Stimulated activated memory B cell treated with anti-CD40 and anti-IgM and Interleukin-4, amounts not matched to agents 10 μg/mL and 1 μg/mL and 100 μg/mL, for 72 hours (primary cell): ENCODE measurements around the gene SF3A1.

Experiments used
- ATAC-seq: fragments of 150-1000 bp; cut with Tn5 transposase; 2 replicates; pipeline ENCODE4 v1.10.0; 2021
- H3K27ac Mint-ChIP-seq: one replicate; pipeline ENCODE4 v1.8.0; 2022; ENCODE audit warnings: mild to moderate bottlenecking, mixed read lengths
- H3K27me3 Mint-ChIP-seq: one replicate; pipeline ENCODE4 v1.8.0; 2022; ENCODE audit warnings: mixed read lengths
- H3K36me3 Mint-ChIP-seq: one replicate; pipeline ENCODE4 v1.8.0; 2022; ENCODE audit warnings: mixed read lengths
- H3K4me1 Mint-ChIP-seq: one replicate; pipeline ENCODE4 v1.8.0; 2022; ENCODE audit warnings: mixed read lengths
- H3K4me3 Mint-ChIP-seq: one replicate; pipeline ENCODE4 v1.8.0; 2022; ENCODE audit warnings: mild to moderate bottlenecking, moderate library complexity, mixed read lengths
- H3K9me3 Mint-ChIP-seq: one replicate; pipeline ENCODE4 v1.8.0; 2022; ENCODE audit warnings: mixed read lengths

SF3A1 gene

DNA sequence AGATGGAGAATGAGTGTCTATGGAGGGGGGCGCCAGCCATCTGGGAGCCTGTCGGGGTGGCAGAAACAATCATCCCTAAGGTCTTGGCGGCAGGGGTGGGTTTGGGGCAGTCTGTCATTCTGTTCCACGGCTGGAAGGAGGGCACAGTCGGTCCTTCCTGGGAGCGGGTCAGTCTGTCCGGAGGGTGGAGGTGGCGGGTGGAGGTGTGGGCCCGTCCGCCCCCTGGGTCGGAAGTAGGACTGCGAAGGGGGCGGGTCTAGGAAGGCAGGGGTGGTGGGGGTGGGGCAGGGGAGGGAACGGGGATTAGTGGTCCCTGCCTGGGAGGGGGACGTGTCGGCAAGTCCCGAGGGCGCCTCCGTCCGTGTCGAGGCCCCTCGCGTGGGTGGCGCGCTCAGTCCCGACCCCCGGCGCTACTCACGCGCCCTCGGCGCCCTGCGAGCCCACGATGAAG is 30.4 kb downstream of the SF3A1 start:
- no peaks in the 10 kb centered on the region for H3K9me3 Mint-ChIP-seq
- peak overlapping the region; percentile 30 for H3K27ac Mint-ChIP-seq
- H3K27me3 Mint-ChIP-seq = no peaks in the 10 kb centered on the region
- H3K4me3 Mint-ChIP-seq = peak overlapping the region; percentile 89
- peaks cover 24% of the 10 kb centered on the region for H3K36me3 Mint-ChIP-seq
- peaks cover 54% of the 10 kb centered on the region for H3K4me1 Mint-ChIP-seq
- peak; percentile 62 for ATAC-seq

GRCh38 chr22:30325724-30326254 is 30.9 kb downstream of the SF3A1 start:
- Mint-ChIP-seq H3K27me3 (no peaks in the 10 kb centered on the region), H3K9me3 (no peaks in the 10 kb centered on the region), H3K36me3 (peaks cover 27% of the 10 kb centered on the region), H3K4me1 (peaks cover 59% of the 10 kb centered on the region), H3K4me3 (peak overlapping the region; percentile 89), H3K27ac (peak overlapping the region; percentile 30)
- ATAC-seq = no peak

- H3K36me3 Mint-ChIP-seq = peaks cover 27% of the 10 kb centered on the region
- ATAC-seq = no peak
- H3K4me1 Mint-ChIP-seq = peaks cover 65% of the 10 kb centered on the region
- no peaks in the 10 kb centered on the region for H3K9me3 Mint-ChIP-seq
- peak overlapping the region; percentile 89 for H3K4me3 Mint-ChIP-seq
- no peaks in the 10 kb centered on the region for H3K27me3 Mint-ChIP-seq
- H3K27ac Mint-ChIP-seq = peak overlapping the region; percentile 30
Observed at GRCh38 chr22:30325065-30325720, 31.5 kb downstream of the SF3A1 start.

- no peak for ATAC-seq
- Mint-ChIP-seq H3K27ac (no peak overlapping the region), H3K9me3 (no peaks in the 10 kb centered on the region), H3K4me3 (peak overlapping the region; percentile 11), H3K36me3 (peaks cover 27% of the 10 kb centered on the region), H3K27me3 (no peaks in the 10 kb centered on the region), H3K4me1 (peaks cover 75% of the 10 kb centered on the region)
Observed at GRCh38 chr22:30324014-30324730, 32.5 kb downstream of the SF3A1 start.

DNA sequence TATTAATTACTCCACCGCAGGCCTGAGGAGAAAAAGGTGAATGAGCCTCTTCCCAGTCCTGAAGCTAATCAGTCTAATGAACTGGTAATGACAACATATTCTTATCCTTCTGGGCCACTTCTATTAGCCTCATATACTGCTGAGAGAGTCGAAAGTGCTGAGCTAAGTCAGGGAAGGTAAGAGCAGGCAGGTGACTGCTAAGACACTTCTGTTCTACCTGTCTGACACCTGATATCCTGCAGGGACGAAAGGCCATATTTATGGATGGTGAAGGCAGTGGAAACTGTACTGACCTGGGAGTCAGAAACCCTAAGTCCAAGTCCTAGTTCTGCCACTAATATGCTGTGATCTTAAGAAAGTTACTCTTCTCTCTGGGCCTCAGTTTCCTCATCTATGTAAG is 33.4 kb downstream of the SF3A1 start:
- ATAC-seq = no peak
- Mint-ChIP-seq H3K4me3 (no peak overlapping the region), H3K36me3 (peaks cover 36% of the 10 kb centered on the region), H3K4me1 (peaks cover 84% of the 10 kb centered on the region), H3K27me3 (no peaks in the 10 kb centered on the region), H3K9me3 (no peaks in the 10 kb centered on the region), H3K27ac (no peak overlapping the region)

DNA sequence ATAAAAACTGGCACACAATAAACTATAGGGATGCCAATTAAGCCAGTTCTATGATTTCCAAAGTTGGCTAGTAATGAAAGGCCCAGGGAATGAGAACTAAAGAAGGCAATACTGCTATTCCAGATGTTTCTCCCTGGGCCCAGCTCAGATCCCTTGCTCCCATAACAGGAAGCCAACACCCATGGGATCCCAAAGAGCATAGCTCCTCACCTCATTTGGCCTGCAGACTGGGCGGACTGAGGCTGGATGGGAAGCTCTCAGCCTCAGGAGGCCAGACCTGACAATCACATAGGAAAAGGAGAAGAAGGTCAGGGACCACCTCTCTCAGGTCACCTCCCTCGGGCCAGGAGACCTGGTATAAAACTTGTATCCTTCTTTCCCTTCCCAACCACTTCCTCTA is 35.2 kb downstream of the SF3A1 start:
- peaks cover 40% of the 10 kb centered on the region for H3K36me3 Mint-ChIP-seq
- H3K4me1 Mint-ChIP-seq = peaks cover 80% of the 10 kb centered on the region
- no peaks in the 10 kb centered on the region for H3K27me3 Mint-ChIP-seq
- H3K27ac Mint-ChIP-seq = no peak overlapping the region
- no peak overlapping the region for H3K4me3 Mint-ChIP-seq
- H3K9me3 Mint-ChIP-seq = no peaks in the 10 kb centered on the region
- no peak for ATAC-seq

GRCh38 chr22:30320021-30320556 is 36.6 kb downstream of the SF3A1 start:
- Mint-ChIP-seq H3K36me3 (peaks cover 38% of the 10 kb centered on the region), H3K9me3 (no peaks in the 10 kb centered on the region), H3K4me1 (peaks cover 81% of the 10 kb centered on the region), H3K27me3 (no peaks in the 10 kb centered on the region), H3K27ac (no peak overlapping the region), H3K4me3 (no peak overlapping the region)
- ATAC-seq = no peak

DNA sequence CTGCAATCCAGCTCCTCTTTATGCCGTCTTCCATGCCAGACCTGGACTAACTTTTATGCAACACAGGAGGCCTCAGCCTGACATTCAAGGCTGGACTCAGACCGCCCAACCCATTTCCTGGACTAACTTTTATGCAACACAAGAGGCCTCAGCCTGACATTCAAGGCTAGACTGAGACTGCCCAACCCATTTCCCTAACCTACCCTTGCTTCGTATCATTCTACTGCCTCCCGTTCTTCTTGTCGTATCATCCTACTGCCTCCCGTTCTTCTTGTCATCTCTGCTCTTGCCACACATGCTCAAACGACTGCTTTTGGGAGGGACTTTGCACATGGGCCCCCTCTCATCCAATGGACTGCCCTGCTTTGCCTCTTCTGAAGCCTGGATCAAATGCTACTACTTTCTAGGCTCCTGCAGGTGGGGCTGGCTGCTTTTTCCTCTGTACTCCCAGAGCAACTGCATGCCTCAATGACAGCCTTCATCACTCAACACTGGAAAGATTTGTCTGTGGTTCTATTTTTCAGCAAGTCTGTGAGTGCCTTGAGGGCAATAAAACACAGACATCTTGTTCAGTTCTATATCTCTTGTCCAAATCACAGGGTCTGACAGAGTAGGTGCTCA is 37.8 kb downstream of the SF3A1 start:
- no peak overlapping the region for H3K4me3 Mint-ChIP-seq
- H3K27me3 Mint-ChIP-seq = no peaks in the 10 kb centered on the region
- ATAC-seq = no peak
- peaks cover 37% of the 10 kb centered on the region for H3K36me3 Mint-ChIP-seq
- no peaks in the 10 kb centered on the region for H3K9me3 Mint-ChIP-seq
- H3K27ac Mint-ChIP-seq = peak overlapping the region; percentile 58
- H3K4me1 Mint-ChIP-seq = peaks cover 81% of the 10 kb centered on the region

GRCh38 chr22:30317778-30318177 is 38.9 kb downstream of the SF3A1 start:
- no peak overlapping the region for H3K4me3 Mint-ChIP-seq
- H3K27me3 Mint-ChIP-seq = no peaks in the 10 kb centered on the region
- H3K9me3 Mint-ChIP-seq = no peaks in the 10 kb centered on the region
- H3K27ac Mint-ChIP-seq = peak overlapping the region; percentile 58
- H3K36me3 Mint-ChIP-seq = peaks cover 42% of the 10 kb centered on the region
- no peak for ATAC-seq
- peaks cover 80% of the 10 kb centered on the region for H3K4me1 Mint-ChIP-seq

DNA sequence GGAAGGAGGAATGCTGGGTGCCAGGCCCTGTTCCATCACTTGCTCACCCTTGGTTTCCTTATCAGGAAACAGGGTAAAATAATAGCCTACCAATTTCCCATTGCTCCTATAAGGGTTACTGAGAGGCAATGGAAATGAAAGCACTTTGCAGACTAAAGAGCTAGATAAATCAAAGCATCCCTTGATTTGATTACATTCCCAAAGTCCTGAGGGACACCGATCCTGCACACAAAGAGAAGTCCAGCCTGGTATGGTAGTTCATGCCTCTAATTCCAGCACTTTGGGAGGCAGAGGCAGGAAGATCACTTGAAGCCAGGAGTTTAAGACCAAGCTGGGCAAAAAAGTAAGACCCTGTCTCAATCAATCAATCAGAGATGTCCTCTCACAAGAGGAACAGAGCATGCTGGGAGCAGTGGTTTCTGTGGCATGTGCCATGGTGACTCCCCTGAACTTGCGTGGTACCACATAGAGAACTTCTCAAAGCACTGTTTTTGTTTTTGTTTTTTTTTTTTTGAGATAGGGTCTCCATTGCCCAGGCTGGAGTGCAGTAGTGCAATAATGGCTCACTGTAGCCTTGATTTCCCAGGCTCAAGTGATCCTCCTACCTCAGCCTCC is 40.6 kb downstream of the SF3A1 start:
- Mint-ChIP-seq H3K36me3 (peaks cover 45% of the 10 kb centered on the region), H3K27me3 (no peaks in the 10 kb centered on the region), H3K4me3 (no peak overlapping the region), H3K27ac (peak overlapping the region; percentile 82), H3K4me1 (peaks cover 86% of the 10 kb centered on the region), H3K9me3 (no peaks in the 10 kb centered on the region)
- ATAC-seq = no peak

GRCh38 chr22:30314915-30315314 is 41.8 kb downstream of the SF3A1 start:
- H3K27me3 Mint-ChIP-seq = no peaks in the 10 kb centered on the region
- peak overlapping the region; percentile 82 for H3K27ac Mint-ChIP-seq
- H3K4me3 Mint-ChIP-seq = peak overlapping the region; percentile 53
- peaks cover 35% of the 10 kb centered on the region for H3K36me3 Mint-ChIP-seq
- no peaks in the 10 kb centered on the region for H3K9me3 Mint-ChIP-seq
- peaks cover 87% of the 10 kb centered on the region for H3K4me1 Mint-ChIP-seq
- ATAC-seq = peak; percentile 81

DNA sequence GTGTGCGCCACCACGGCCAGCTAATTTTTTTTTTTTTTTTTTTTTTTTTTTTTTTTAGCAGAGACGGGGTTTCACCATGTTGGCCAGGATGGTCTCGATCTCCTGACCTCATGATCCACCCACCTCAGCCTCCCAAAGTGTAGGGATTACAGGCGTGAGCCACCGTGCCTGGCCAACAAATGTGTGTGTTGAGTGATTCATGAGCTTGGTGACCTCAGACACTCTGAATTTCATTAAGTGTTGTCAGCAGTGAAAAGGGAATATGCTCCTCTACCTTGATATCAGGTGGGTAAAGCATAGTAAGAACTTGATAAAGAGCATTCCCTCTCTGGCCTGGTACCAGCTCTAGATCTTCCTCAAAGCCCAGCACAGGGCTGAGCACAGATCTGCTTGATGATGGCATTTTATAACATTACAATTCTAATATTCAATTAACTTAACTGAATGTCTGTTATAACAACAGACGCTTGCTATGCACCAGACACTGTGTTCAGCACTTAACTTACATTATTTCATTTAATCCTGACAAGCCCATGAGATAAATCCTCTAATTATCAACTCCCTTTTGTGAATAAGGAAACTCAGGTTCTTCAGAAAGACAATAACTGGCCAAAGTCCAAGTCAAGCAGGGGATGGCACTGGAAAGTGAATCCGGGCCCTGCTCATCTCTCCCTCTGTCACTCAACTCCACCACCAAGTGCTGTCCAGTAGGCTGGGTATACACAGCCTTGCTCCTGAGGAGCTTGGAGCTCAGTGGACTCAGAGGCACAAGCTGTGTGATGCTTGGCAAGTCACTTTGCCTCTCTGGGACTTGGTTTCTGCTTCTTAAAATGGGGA is 42.9 kb downstream of the SF3A1 start:
- no peak for ATAC-seq
- Mint-ChIP-seq H3K27ac (peak overlapping the region; percentile 82), H3K36me3 (peaks cover 26% of the 10 kb centered on the region), H3K9me3 (no peaks in the 10 kb centered on the region), H3K4me3 (no peak overlapping the region), H3K4me1 (peaks cover 87% of the 10 kb centered on the region), H3K27me3 (no peaks in the 10 kb centered on the region)

- Mint-ChIP-seq H3K27me3 (no peaks in the 10 kb centered on the region), H3K4me3 (no peak overlapping the region), H3K9me3 (no peaks in the 10 kb centered on the region), H3K27ac (peak overlapping the region; percentile 74), H3K36me3 (peaks cover 22% of the 10 kb centered on the region), H3K4me1 (peaks cover 93% of the 10 kb centered on the region)
- no peak for ATAC-seq
Observed at GRCh38 chr22:30312053-30312452, 44.6 kb downstream of the SF3A1 start.
